ENCODE data around the gene NAGK.
"Not testable (repeated sequence)": the region's sequence is repeated elsewhere in the genome, so short reads cannot be mapped to it uniquely, and the experiment has no call there.

NAGK gene

DNA sequence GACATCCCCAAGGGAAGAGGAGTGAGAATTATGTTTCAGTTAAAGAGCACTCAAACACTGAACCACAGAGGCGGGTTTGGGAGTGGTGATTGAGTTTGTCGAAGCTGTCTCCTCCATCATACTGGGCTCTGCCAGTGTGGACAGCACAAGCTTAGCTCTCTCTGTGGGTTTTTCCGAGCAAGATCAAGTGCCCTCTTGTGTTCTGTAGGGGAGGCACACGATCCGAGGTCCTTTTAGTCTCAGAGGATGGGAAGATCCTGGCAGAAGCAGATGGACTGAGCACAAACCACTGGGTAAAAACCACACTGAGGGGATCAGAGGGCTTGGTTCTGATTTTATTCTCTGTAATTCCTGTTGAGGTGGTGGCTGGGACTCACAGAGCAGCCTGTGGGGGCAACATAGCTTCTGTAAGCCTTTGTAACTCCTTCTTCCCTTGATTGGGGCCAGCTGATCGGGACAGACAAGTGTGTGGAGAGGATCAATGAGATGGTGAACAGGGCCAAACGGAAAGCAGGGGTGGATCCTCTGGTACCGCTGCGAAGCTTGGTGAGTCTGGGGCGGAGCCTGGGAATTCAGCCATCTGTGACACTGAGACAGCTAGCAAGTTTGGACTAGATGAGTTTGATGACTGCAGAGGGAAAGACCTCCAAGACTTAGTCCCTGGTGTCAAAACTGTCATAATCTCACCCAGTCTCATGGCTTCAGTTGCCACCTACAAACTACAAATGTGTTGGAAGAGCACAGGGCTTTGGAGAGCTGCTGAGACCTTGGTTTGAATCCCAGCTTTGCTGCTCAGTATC, 2.0 kb downstream of the NAGK start:
- peak; percentile 17 for DNase-seq

DNA sequence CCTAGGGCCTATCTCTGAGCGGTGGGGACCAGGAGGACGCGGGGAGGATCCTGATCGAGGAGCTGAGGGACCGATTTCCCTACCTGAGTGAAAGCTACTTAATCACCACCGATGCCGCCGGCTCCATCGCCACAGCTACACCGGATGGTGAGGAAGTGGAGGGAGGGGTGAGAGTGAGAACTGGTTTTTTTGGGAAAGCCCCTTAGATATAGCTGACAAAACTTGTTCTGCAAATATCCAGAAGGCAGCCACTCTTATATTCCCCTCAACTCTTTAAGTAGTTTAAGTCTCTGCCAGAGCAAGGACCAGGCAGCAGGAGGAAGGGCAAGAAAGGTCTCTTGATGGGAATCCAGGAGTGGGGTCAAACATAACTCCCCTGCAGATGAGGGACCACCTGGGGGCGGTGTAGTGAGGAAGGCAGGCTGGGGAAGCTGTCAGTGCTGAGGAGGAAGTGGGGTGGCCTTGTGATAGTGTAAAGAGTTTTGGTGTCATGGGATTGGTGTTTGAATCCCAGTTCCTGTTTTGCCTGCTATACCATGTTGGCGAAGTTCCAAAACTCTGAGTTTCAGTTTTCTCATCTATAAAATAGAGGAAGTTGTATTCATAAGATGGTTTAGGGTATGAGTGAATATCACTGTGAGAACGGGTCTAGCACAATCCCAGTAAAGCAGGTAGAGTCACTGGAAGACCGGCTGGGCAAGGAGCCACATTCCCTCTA, 3.4 kb downstream of the NAGK start:
- peak; percentile 69 for DNase-seq

GRCh38 chr2:71072492-71072891, 4.0 kb downstream of the NAGK start:
- no peak for DNase-seq

GRCh38 chr2:71073475-71073874, 5.0 kb downstream of the NAGK start:
- no peak for DNase-seq

GRCh38 chr2:71074893-71075395, 6.5 kb downstream of the NAGK start:
- no peak for DNase-seq

GRCh38 chr2:71078624-71079023, 10.2 kb downstream of the NAGK start:
- no peak for DNase-seq

GRCh38 chr2:71082402-71083252, 14.2 kb downstream of the NAGK start:
- no peak for DNase-seq

DNA sequence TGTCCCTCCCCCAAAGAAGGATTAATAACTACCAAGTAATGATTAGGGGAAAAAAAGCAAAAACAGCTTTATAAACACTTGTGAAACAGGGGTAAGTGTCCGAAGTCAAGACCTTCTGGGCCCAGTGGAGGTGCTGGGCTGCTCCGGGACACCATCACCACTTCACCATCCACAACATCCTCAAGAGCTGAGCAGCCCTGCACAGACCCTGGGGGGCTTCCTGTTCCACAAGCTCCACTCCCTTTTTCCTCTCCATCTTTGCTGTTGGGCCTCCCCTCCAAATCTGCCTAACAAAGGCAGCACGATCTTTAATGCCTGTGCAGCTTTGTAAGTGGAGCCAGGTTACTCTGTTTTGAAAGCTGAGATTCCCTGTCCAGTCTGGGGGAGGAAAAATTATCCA, 14.8 kb downstream of the NAGK start:
- DNase-seq = not testable (repeated sequence)

- DNase-seq = not testable (repeated sequence)
Measured at GRCh38 chr2:71083752-71084312, 15.4 kb downstream of the NAGK start.

GRCh38 chr2:71085325-71086003, 17.0 kb downstream of the NAGK start:
- DNase-seq = not testable (repeated sequence)

DNA sequence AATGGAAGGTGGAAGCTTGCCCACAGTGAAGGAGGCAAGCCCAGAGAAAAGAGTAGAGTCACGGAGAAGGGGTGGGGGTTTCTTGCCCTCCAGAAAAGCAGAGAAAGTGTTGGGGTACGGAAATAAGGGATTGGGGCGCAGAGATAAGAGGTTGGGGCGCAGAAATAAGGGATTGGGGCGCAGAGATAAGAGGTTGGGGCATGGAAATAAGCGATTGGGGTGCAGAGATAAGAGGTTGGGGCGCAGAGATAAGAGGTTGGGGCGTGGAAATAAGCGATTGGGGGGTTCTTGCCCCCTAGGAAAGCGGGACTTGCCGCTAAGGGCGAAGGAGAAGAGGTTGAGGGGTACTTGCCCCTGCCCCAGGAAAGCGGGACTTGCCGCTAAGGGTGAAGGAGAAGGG, 21.0 kb downstream of the NAGK start:
- DNase-seq = not testable (repeated sequence)

- DNase-seq = not testable (repeated sequence)
Measured at GRCh38 chr2:71091808-71092207, 23.4 kb downstream of the NAGK start.

DNA sequence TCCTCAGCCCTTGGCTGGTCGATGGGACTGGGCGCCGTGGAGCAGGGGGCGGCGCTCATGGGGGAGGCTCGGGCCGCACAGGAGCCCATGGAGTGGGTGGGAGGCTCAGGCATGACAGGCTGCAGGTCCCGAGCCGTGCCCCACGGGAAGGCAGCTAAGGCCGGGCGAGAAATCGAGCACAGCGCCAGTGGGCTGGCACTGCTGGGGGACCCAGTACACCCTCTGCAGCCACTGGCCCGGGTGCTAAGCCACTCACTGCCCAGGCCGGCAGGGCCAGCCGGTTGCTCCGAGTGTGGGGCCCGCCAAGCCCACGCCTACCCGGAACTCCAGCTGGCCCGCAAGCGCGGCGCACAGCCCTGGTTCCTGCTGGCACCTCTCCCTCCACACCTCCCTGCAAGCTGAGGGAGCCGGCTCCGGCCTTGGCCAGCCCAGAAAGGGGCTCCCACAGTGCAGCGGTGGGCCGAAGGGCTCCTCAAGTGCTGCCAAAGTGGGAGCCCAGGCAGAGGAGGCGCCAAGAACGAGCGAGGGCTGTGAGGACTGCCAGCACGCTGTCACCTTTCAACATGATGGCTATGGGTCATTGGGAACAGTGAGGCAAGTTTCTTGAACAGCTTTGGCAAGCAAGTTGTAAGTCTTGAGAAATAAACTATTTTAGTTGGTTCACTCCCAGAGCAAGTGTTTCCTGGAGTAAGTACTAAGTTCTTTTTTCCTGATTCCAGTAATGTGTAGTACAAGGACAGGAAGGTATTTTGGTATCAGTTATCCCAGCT, 24.2 kb downstream of the NAGK start:
- DNase-seq = not testable (repeated sequence)

DNA sequence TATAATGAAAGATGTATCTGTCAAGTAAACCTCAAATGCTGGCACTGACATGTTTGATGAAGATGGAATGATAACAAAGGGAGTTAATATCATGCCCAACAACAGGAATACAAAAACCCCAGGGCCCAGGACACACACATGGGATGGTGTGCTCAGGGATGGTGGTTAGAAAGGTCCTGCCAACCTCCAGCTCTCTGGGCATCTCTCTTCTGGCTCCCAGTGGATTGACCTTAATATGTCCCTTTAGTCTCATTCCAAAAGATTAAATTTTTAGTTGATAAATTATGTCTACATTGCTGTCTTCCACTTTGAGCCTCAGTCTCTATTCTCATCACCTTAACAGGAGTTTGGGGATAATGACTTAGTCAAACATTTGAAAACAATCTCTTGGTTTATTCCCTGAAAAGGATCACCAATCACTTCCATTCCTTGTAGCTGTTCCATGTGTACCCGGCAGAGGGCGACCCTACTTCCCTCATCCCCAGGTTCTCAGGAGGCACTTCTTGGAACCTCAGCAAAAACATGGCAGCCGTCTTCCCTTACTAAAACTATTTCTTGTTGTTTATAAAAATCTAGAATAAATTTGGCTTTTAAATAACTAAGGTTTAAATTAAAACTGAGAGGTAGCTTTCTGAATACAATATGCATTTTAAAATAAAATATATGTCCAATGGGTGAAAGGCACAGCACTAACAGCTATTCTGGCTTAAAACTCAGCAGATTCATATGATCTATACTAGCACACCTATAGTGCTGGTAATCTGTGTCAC, 31.9 kb downstream of the NAGK start:
- peak; percentile 49 for DNase-seq

DNA sequence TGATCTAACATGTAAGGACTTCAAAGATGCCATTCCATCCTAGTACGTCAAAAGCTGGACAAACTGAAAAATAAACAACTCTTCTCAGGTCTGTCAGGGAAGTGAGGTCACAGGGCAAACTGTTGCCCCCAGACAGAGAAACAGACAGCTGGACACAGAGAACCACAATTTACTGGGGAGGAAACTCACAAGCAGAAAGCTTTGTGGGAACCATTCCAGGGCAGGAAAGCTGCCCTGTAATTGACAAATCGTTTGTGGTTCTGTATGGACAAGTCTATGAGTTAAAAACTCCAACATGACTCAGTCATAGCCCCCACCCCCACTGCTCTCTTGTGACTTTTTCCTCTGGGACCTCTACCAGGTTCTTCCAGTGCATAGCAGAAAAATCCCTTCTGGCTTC, 33.2 kb downstream of the NAGK start:
- no peak for DNase-seq

GRCh38 chr2:71102981-71103681, 34.7 kb downstream of the NAGK start:
- DNase-seq = no peak

GRCh38 chr2:71103809-71104208, 35.4 kb downstream of the NAGK start:
- no peak for DNase-seq

DNA sequence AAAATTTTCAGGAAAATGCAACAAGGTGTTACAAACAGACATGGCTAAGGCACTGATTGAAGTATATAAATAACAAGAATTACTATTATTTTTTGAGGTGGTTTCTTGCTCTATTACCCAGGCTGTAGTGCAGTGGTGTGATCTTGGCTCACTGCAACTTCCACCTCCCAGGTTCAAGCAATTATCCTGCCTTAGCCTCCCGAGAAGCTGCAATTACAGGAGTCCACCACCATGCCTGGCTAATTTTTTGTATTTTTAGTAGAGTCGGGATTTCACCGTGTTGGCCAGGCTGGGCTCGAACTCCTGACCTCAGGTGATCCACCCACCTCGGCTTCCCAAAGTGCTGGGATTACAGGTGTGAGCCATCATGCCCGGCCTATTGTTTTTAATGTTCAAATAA, 38.0 kb downstream of the NAGK start:
- not testable (repeated sequence) for DNase-seq

DNA sequence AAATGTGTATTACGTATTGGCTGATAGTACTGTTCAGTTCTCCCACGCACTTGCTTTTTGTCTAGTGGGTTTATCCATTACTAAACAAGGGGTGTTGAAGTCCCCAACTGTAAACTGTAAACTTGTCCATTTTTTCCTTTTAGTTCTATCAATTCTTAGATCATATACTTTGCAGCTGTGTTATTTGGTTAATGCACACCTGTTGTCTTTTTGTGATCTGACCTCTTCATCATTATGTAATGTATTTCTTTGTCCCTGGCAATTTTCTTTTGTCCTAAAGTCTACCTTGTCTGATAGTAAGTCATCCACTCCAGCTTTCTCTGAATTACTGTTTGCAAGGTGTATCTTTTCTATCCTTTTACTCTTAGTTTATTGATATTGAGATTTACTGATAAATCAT, 39.6 kb downstream of the NAGK start:
- no peak for DNase-seq

GRCh38 chr2:71113843-71114242, 45.4 kb downstream of the NAGK start:
- no peak for DNase-seq

Measured in CD4-positive, alpha-beta T cell treated with Interleukin-10 for 1 hour (primary cell).